HUES48 (cell line): ENCODE measurements around the gene SFMBT1.

Experiments
- H3K27ac ChIP-seq: one replicate; pipeline ENCODE4 v1.7.0; 2013; ENCODE audit warnings: low read depth, low read length, inconsistent platforms
- H3K27me3 ChIP-seq: 2 replicates; pipeline ENCODE4 v1.6.1; 2013; ENCODE audit warnings: mild to moderate bottlenecking, low read length; ENCODE audit not compliant: control insufficient read depth, insufficient read depth
- H3K36me3 ChIP-seq: 2 replicates; pipeline ENCODE4 v1.6.1; 2013; ENCODE audit warnings: low read length; ENCODE audit not compliant: control insufficient read depth, insufficient read depth
- H3K4me1 ChIP-seq: 2 replicates; pipeline ENCODE4 v1.6.1; 2013; ENCODE audit warnings: mild to moderate bottlenecking, low read length; ENCODE audit not compliant: control insufficient read depth, insufficient read depth
- H3K4me3 ChIP-seq: 2 replicates; pipeline ENCODE4 v1.5.1; 2013; ENCODE audit warnings: mild to moderate bottlenecking, low read depth, low read length
- H3K9ac ChIP-seq: 2 replicates; pipeline ENCODE4 v1.6.1; 2013; ENCODE audit warnings: mild to moderate bottlenecking, low read depth, low read length, moderate library complexity
- H3K9me3 ChIP-seq: 2 replicates; pipeline ENCODE4 v1.6.1; 2013; ENCODE audit warnings: low read length; ENCODE audit not compliant: control insufficient read depth, insufficient read depth

Gene SFMBT1

DNA sequence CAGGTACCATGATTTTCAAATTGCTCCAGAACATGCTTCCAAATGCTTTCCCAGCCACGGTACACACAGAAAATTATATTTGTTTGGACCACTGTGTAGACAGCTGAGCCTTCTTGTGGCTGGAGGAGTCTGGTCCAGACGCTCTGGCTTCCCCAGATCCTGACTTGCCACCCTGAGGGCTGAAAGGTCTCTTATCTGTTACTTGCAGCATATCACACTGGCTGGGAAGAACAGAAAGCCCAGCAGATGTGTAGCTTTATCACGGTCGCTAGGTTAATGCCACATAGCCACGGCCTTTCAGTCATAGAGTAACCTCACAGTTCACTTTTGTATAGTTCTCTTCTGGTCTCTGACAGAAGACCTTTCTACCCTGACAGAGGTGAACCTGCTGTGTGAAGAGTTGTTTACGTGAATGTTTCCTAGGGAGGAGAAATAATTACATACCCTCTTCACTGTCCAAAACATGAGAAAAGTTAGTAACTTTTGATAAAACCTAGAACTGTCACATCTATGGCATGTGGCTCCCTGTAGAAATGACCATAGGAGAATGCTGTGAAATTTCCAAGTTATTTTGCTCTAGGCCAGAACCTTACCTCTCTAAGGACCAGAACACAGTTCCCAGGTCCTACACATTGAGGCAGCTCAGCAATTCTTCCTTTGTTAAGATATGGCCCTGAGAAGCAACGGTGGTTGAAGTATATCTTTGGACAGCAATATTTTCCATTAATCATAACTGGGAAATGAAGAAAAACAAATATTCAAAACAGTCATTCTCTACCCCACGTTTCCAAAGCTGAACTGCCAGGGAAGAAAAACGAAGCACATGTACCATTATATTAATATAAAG, 132.8 kb downstream of the SFMBT1 start:
- H3K36me3 ChIP-seq: peaks cover 45% of the 10 kb centered on the region

DNA sequence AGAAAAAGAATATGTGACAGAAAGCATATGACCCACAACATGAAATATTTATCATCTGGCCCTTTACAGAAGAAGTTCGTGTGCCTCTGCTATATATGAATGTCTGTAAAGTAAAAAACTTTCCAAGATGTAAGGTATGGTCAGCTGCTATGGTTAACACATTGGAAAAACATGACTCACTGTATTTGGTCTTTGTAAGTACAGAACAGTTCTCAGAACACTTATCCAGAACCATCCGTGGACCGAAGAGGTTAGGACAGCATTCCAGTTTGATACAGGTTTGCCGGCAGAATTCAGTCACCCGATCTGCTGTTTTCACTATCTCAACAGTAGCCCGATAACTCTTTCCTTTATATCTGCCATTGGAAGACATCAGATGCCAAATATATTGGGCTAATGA, 135.1 kb downstream of the SFMBT1 start:
- H3K27ac ChIP-seq: no peak overlapping the region
- H3K9me3 ChIP-seq: no peaks in the 10 kb centered on the region
- H3K4me3 ChIP-seq: no peak overlapping the region
- H3K9ac ChIP-seq: no peak overlapping the region
- peaks cover 53% of the 10 kb centered on the region for H3K36me3 ChIP-seq
- H3K4me1 ChIP-seq: no peaks in the 10 kb centered on the region
- H3K27me3 ChIP-seq: no peaks in the 10 kb centered on the region

More for the DNA sequence above, 132.8 kb downstream of the SFMBT1 start:
- Histone ChIP-seq H3K4me1 (no peaks in the 10 kb centered on the region), H3K27ac (no peak overlapping the region), H3K9ac (no peak overlapping the region), H3K4me3 (no peak overlapping the region), H3K9me3 (no peaks in the 10 kb centered on the region), H3K27me3 (no peaks in the 10 kb centered on the region)

DNA sequence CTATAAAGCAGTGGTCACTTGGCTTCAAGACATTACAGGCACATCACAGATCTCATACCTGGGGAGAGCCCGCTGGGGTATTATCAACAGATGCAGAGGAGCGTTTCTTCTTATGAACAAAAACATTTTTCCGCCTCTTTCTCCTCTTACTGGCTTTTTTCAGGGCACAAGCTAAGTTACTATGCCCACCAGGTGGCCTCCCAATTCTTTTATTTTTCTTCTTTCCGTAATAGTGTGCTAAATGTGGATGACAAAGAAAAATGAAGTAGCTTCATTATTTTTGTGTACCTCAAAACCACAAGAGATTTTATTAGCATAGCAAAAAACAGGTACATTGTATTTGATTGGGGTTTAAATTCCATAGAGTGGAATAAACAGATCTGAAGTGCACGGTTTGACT, 138.4 kb downstream of the SFMBT1 start:
- peaks cover 53% of the 10 kb centered on the region for H3K36me3 ChIP-seq
- H3K4me3 ChIP-seq: no peak overlapping the region
- H3K9ac ChIP-seq: no peak overlapping the region
- no peaks in the 10 kb centered on the region for H3K9me3 ChIP-seq
- H3K27ac ChIP-seq: no peak overlapping the region
- no peaks in the 10 kb centered on the region for H3K27me3 ChIP-seq
- no peaks in the 10 kb centered on the region for H3K4me1 ChIP-seq

DNA sequence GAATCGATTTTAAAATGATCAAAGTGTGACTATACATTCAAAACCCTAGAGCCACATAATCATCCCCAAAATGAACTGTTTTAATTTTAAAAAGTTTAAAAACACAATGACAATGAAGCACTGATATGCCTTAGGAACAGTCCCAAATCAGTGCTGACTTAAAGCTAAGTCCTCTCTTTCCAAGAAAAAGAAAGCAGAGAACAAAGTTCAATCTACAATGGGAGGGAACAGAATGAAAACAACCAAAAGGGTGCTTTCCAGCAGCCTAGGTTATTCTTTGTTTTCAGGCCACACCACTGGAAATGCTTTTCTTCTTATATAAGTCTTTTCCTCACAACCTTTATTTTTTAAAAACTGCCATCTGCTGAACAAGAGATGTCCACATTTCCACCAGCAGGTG, 141.3 kb downstream of the SFMBT1 start:
- Histone ChIP-seq H3K27ac (no peak overlapping the region), H3K4me1 (no peaks in the 10 kb centered on the region), H3K27me3 (no peaks in the 10 kb centered on the region), H3K9ac (no peak overlapping the region), H3K36me3 (peaks cover 41% of the 10 kb centered on the region), H3K4me3 (no peak overlapping the region), H3K9me3 (no peaks in the 10 kb centered on the region)

DNA sequence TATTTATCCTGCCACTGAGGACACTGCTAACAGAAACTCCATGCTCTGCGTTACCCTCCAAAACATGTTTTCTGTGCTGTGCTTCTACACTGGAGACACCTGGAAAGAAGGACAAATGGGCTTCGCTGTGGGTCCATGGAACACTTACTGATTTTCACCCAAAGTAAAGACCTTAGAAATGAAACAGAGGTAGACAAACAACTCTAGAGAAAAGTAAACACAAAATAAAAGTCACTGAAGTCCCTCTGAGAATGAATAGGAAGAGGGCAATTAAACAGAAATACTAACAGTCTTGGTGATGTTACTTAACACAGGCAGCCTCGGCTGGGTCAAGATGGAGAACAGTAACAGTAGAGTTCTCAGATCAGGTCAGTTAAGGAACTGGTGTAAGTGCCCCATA, 141.9 kb downstream of the SFMBT1 start:
- no peaks in the 10 kb centered on the region for H3K9me3 ChIP-seq
- no peaks in the 10 kb centered on the region for H3K4me1 ChIP-seq
- no peaks in the 10 kb centered on the region for H3K27me3 ChIP-seq
- H3K36me3 ChIP-seq: peaks cover 41% of the 10 kb centered on the region
- H3K27ac ChIP-seq: no peak overlapping the region
- no peak overlapping the region for H3K4me3 ChIP-seq
- no peak overlapping the region for H3K9ac ChIP-seq

DNA sequence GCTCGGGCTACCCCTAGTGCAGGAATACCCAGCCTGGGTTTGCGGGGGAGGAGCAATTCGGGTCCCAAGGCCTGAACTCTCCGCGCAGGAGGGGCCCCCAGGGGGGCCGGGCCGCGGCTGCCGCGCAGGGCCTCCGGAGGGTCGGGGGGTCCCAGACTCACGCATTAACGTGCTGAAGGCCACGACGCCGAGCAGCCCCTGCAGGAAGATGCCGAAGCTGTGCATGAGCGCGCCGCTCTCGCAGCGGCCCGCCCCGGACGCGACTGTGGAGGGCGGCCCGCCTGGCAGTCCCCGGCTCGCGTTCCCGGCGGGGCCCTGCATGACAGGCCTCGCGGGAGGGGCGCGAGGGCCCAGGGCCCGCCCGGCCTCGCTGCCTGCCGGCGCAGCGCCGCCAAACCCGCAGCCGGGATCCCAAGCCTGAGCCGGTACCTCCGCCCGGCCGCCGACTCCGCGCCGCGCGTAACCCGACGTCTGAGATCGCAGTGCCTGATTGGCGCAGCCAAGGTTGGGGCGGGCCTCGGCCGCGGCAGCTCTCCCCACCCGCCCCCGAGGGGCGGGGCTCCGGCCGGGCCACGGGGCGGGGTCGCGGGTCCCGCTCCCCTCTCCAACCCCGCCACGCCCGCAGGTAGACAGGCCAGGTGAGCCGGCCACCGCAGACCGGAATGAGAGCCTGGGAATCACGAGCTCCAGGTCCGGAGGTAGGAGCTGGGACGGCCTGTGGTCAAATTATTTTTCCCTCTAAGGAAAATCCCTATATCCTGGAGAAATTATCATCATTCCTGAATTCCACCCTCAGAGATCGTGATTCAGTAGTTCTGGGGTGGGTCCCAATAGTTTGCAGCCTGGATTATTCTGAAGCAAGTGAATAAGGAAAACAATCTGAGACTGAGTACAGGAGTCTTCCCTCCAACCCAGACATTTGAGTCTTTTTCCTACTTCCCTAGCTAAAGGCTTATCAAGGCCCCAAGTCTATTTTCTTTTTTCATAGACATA, 148.4 kb downstream of the SFMBT1 start, which contains the start of gene STIMATE:
TSS of gene STIMATE (minus strand) at position 419 of the 993 bp plus-strand sequence. CDS start at position 321, 98 bp downstream.
- peak within 1 kb of the TSS; percentile 85 for H3K4me3 ChIP-seq
- peak within 1 kb of the TSS; percentile 13; the same call in 1 of the 2 replicates for H3K9ac ChIP-seq
- no peaks in the 10 kb centered on the region for H3K9me3 ChIP-seq
- no peaks in the 10 kb centered on the region for H3K27me3 ChIP-seq
- H3K4me1 ChIP-seq: no peaks in the 10 kb centered on the region; the same call in 1 of the 2 replicates
- H3K36me3 ChIP-seq: no peaks in the 10 kb centered on the region; the same call in 1 of the 2 replicates
- peak within 1 kb of the TSS; percentile 29 for H3K27ac ChIP-seq

DNA sequence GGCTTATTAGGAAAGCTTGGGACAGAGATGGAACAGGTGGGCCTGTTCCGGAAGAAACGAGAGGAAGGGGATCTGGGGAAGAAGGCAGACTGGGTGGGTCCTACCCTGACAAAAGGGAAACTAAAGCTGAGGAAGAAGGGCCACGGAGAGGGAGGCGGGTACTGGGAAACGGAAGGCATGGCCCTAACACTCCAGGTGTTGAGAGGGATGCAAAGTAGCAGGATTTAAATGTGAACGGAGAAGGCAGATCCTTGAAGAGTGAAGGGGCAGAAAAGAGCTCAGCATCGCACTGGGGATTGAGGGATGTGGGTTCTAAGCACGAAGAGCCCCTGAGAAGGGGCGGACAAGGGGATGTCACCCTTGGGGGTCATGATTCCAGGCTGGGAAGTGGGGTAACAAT, 149.3 kb downstream of the SFMBT1 start:
- Histone ChIP-seq H3K36me3 (no peaks in the 10 kb centered on the region; the same call in 1 of the 2 replicates), H3K4me1 (no peaks in the 10 kb centered on the region; the same call in 1 of the 2 replicates), H3K9me3 (no peaks in the 10 kb centered on the region), H3K27ac (peak overlapping the region; percentile 29), H3K4me3 (peak overlapping the region; percentile 85), H3K9ac (0 out of 2 replicates have a peak overlapping the region, but pooled peaks have one; percentile 13), H3K27me3 (no peaks in the 10 kb centered on the region)

DNA sequence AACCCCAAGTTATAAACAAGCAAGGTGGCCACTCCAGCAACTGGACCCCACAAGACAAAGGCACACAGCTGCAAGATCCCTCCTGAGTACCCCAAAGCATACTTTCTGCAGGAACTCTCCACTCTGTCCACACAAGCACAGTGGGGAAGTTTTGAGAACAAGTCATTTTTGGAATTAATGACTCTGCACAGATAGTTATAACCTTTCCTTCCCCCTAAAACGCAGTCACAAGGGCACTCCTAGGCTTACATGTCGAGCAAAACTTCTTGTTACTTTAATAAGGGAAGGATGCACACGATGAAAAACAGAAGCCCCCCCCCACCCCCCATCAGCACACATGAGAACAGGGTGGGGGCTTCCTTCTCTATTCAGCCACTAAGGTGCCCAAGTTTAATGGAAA, 149.7 kb downstream of the SFMBT1 start:
- Histone ChIP-seq H3K36me3 (no peaks in the 10 kb centered on the region; the same call in 1 of the 2 replicates), H3K9me3 (no peaks in the 10 kb centered on the region), H3K4me1 (no peaks in the 10 kb centered on the region; the same call in 1 of the 2 replicates), H3K27ac (no peak overlapping the region), H3K4me3 (peak overlapping the region; percentile 85), H3K9ac (no peak overlapping the region), H3K27me3 (no peaks in the 10 kb centered on the region)

DNA sequence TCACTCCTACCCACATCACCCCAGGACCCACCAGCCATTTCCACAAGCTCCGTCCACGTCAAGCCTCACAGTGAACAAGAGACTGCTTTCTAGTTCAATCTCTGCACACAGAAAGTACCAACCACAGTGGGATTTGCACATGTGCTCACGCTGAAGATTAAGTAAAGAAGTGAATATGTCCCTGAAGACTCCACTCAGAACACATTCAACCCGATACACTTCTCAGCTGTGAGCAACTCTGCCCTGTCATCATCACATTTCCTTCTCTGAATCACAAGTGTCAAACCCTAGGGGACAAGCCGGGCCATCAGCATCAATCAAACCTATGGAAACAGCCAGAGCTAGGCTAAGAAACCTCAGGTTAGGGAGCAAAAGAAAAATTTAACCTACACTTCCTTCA, 150.5 kb downstream of the SFMBT1 start:
- Histone ChIP-seq H3K27ac (no peak overlapping the region), H3K9ac (no peak overlapping the region), H3K36me3 (no peaks in the 10 kb centered on the region; the same call in 1 of the 2 replicates), H3K9me3 (no peaks in the 10 kb centered on the region), H3K4me3 (no peak overlapping the region), H3K4me1 (no peaks in the 10 kb centered on the region; the same call in 1 of the 2 replicates), H3K27me3 (no peaks in the 10 kb centered on the region)

DNA sequence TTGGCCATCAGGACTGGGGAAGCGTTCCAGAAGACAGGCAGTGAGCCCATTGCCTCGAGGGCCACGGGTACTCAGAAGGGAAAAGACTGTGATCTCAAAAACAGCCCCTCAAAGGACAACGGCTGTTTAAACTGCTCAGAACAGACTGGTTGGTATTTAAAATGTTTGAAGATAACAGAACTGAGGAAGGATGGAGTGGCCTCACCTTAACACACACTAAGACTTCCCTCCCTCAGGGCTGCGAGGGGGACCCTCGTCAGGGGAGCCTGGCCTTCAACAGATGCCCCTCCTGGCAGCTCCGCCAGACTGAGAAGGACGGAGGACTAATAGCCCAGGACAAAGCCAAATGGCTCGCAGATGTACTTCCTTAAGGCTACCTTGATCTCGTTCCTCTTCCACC, 151.1 kb downstream of the SFMBT1 start:
- no peaks in the 10 kb centered on the region; the same call in 1 of the 2 replicates for H3K36me3 ChIP-seq
- no peaks in the 10 kb centered on the region for H3K27me3 ChIP-seq
- H3K27ac ChIP-seq: no peak overlapping the region
- no peaks in the 10 kb centered on the region for H3K9me3 ChIP-seq
- H3K9ac ChIP-seq: no peak overlapping the region
- no peaks in the 10 kb centered on the region; the same call in 1 of the 2 replicates for H3K4me1 ChIP-seq
- no peak overlapping the region for H3K4me3 ChIP-seq
